Activated CD4-positive, alpha-beta T cell treated with anti-CD3 and anti-CD28 coated beads, Interleukin-2, amount 50 U/mL, for 1 hour (primary cell): ENCODE results near the gene PTPRK.

ENCODE experiments used
- DNase-seq: peaks from one replicate; pipeline ENCODE4 v3.0.0-alpha.2; 2020

Gene PTPRK

DNA sequence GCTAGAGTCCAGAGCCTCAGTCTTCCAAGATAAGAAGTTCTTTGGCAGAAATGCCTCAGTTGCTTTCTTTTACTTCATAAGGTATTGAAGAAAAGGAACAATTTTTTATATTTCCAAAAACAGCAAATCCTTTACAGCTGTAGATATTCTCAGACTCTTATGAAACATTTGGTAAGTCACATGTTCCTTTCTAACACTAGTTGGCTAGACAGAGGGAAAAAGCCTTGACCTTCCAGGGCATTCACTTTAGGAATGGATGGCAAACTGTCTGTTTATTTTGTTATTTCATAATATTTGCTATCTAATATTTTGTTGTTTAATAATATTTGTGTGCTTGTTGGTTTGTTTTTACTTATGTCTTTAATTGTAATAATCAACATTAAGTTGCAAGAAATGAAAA, 140.8 kb downstream of the PTPRK start:
- DNase-seq = no peak

- DNase-seq = no peak
Observed at GRCh38 chr6:128376952-128377503, 143.4 kb downstream of the PTPRK start.

DNA sequence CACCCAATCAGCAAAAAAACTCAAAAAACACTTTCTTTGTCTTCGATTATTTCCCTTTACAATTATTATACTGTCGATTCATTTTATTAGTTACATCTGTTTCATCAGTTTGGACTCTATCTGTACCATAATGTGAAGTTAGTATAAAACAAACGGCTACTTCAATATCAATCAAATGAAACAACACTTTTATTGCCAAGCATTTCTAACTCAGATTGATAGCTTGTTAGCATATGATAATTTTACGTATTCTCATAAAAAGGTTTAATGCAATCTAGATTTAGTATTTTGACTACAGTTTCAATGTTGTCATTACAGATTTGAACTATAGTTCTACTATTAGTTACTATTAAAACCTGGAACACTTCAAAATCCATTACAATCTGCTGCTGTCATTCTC, 149.3 kb downstream of the PTPRK start:
- DNase-seq = no peak

DNA sequence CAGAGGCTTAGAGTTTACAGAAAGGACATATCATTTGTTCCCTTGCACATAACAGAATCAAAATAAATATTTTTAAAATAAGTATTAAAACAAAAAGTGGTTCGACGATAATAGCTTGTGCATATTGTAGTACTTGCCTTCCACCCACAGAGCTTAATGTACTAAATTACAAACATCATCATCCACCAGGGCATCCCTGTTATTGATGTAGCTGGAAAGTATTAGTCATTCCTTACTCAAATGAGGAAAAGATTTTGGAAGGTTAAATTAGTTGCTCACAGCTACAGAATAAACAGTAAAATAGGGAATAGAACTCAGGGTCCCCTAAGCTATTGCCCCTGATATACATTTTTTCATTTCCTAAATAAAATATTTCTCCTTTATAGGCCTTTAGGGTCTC, 150.3 kb downstream of the PTPRK start:
- no peak for DNase-seq

- no peak for DNase-seq
Observed at GRCh38 chr6:128368213-128368944, 152.0 kb downstream of the PTPRK start.

GRCh38 chr6:128367437-128367836, 153.0 kb downstream of the PTPRK start:
- no peak for DNase-seq

- DNase-seq = no peak
Observed at GRCh38 chr6:128365520-128366160, 154.8 kb downstream of the PTPRK start.

GRCh38 chr6:128364766-128365519, 155.5 kb downstream of the PTPRK start:
- no peak for DNase-seq

GRCh38 chr6:128363020-128363813, 157.2 kb downstream of the PTPRK start:
- DNase-seq = no peak

GRCh38 chr6:128361378-128361777, 159.0 kb downstream of the PTPRK start:
- DNase-seq = no peak

DNA sequence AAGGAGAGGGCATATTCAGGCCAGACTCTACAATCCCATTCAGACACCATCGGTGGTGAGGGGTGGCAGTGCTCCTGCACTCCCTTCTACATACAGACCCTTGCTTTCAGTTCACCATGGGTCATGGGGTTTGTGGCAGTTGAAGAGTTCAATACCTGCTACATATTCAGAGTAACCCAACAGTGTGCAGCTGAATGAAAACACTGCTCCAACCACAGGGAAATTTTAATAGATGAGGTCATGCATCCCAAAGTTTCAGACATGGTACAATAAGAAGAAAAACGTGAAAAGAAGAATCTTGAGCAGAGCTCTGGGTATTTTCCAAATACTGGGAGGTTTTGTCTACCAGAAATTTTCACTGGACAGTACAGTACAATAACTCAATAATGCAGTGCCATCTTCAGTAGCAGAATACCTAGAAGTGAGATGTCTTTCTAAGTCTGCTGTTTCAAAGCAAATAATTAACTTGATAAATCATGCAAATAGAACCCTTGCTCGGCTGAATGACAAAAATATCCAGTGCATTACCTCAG, 162.1 kb downstream of the PTPRK start:
- DNase-seq = no peak

DNA sequence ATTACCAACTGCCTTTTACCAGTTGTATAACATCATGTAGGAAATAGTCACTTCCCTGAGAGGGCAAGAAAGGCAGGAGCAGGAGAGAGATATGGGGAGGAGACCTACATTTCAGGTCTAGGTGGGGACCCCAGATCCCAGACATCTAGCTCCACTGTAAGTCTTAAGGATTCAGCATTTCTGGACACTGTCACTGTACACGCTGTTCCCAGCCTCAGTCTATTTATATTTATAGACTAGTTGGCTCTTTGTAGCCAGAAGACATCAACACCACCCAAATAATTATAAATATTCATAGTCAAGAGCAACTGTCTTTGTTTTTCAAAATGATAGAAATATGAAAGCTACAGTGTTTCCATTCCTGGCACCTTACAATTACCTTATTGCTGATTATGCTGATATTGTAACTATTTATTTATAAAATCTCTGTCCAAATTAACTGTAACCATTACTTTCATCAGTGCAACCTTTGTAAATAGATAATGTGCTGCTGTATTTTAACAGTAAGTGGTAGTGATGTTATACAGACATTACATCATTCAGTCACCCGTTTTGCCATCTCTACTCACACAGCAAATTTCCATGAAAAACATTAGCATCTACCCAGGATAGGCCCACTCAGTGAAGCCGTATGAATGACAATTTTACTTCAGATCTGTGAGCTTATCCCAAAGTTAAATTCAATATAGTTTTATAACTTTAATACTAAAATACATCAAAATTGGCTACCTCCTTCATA, 162.8 kb downstream of the PTPRK start:
- no peak for DNase-seq

- no peak for DNase-seq
Observed at GRCh38 chr6:128352366-128352765, 168.0 kb downstream of the PTPRK start.

GRCh38 chr6:128351255-128351514, 169.2 kb downstream of the PTPRK start:
- no peak for DNase-seq

- no peak for DNase-seq
Observed at GRCh38 chr6:128350416-128351254, 169.8 kb downstream of the PTPRK start.

DNA sequence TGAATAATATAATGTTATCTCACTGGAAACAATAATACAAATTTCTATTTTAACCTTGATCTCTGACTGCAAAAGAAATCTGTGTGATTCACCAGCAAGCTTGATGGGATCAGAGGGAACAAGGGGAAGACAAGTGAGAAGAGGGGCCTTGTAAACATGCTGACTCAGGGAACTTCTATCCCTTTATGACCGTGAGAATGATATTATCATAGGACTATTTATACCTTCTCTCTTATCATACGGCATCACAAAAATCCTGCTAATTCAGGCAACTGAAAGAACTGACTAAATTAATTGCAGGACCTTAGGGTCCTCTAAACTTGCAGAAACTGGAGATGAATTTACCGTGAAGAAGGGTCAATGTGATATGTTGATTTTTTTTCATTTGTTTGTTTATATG, 173.3 kb downstream of the PTPRK start:
- no peak for DNase-seq

- DNase-seq = no peak
Observed at GRCh38 chr6:128346569-128346968, 173.8 kb downstream of the PTPRK start.

- no peak for DNase-seq
Observed at GRCh38 chr6:128345278-128345677, 175.1 kb downstream of the PTPRK start.

- no peak for DNase-seq
Observed at GRCh38 chr6:128343706-128344105, 176.7 kb downstream of the PTPRK start.

DNA sequence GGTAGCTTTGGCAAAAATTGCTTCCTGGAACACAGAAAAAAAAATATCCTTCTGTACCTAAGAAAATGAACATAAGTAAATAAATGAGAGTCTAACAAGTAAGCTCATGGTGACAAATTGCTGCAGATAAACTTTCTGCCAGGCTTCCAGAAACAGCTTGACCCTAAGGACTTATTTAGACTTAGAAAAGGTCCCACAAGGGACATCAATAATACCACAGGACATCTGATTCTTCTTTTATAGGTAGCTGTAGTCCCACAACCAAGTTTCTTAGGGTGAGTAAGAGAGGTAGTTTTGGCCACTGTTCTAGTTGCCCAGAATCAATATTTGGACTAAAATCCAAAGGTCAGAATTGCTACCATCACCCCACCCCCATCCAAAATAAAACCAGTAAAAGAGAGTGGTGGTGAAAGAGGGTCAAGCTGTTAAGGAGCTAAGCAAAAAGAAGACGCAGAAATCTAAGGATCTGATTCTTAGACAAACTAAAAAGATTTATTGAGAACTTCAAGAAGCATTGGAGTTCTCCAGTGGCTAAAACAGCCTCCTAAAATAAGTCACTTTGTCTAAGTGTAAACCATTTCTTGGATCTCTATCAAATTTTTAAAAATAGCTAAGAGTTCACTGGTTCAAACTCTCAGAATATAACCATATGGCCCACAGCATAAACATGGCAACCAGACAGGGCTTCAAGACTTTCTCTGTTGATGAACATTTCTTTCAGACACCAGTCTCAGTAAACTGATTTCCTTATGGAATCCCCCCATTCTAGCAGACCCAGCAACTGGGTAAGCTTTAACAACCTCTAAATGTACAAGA, 180.6 kb downstream of the PTPRK start:
- DNase-seq = no peak
